ENCODE measurements around the gene CCDC126.

CCDC126 gene

DNA sequence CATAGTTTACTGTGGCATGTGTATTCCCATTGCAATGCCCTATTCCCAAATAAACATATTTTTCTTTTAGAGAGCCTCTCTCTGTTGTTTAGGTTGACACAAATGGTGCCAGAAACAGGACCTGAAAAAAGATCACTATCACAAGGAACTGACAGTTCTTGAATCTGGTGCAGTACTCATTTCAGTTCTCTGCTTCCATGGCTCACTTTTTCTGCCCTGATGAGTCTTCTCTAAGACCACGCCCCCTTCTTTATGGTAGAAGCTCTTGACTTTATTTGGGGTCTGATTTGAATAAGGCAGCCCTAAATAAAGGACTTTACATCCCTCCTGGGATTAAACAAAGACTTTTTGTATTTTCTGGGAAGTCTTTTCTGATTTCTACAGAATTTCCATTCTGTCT, 3.5 kb upstream of the CCDC126 start:
- TF ChIP-seq, protein P1, sequence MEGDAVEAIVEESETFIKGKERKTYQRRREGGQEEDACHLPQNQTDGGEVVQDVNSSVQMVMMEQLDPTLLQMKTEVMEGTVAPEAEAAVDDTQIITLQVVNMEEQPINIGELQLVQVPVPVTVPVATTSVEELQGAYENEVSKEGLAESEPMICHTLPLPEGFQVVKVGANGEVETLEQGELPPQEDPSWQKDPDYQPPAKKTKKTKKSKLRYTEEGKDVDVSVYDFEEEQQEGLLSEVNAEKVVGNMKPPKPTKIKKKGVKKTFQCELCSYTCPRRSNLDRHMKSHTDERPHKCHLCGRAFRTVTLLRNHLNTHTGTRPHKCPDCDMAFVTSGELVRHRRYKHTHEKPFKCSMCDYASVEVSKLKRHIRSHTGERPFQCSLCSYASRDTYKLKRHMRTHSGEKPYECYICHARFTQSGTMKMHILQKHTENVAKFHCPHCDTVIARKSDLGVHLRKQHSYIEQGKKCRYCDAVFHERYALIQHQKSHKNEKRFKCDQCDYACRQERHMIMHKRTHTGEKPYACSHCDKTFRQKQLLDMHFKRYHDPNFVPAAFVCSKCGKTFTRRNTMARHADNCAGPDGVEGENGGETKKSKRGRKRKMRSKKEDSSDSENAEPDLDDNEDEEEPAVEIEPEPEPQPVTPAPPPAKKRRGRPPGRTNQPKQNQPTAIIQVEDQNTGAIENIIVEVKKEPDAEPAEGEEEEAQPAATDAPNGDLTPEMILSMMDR (IDR thresholded peaks at IDR 0.05; ENCODE audit: extremely low read depth, missing control alignments), result no peak
- peak; percentile 57 for DNase-seq (ENCODE audit: low spot score)

GRCh38 chr7:23594879-23595604, 2.1 kb upstream of the CCDC126 start:
- TF ChIP-seq, protein P1 (IDR thresholded peaks at IDR 0.05; ENCODE audit: extremely low read depth, missing control alignments), result no peak
- peak; percentile 84 for DNase-seq (ENCODE audit: low spot score)

GRCh38 chr7:23598296-23598695, 1.1 kb downstream of the CCDC126 start:
- no peak for DNase-seq (ENCODE audit: low spot score)
- TF ChIP-seq, protein P1 (IDR thresholded peaks at IDR 0.05; ENCODE audit: extremely low read depth, missing control alignments), result no peak

DNA sequence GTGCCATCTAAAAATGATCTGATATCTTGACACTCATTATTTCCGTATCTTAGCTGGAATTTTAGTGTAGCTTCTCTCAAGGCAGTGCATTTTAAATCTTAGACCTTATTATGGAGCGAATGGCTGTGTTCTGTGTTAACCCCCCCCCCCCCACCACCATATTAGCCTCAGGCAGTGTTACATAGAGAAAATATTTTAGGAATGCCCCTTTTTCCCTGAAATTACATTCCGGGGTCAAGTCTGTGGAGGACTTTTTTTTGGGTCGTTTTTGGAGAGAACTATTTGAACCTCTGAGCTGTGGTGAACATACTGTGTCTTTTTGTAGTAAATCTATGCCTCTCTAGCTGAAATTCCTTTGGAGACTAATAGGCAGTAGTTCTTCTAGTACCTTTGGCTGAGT, 3.1 kb downstream of the CCDC126 start:
- no peak for DNase-seq (ENCODE audit: low spot score)
- TF ChIP-seq, protein P1 (IDR thresholded peaks at IDR 0.05; ENCODE audit: extremely low read depth, missing control alignments), result no peak

DNA sequence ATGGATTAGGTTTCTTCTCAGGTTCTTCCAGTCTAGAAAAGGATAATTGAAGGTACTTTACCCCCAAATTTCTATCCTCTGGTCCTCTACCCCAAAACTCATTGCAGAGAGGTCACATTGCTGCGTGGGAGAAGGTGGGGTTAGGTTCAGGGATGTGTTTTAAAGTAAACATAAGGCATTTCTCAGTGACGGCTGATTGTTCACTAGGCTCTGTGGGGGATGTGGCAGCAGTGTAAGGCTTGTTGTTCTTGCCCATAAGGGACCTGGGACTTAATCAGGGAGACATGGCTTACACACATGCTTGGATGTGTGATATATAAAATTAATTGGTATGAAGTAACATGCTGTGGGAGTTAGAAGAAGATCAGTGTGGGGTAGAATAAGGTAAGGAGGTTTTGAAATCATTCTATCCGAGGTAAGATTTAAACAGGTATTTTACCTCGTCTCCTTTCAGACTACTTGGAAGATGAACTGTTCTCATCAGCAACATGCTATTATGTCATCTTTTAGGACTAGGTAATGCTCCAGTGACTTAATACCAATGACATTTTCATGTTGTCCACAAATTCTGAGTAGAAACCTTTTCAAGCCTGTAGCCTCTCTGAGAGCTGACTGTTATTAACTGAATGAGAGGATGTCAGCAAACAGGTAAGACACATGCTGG, 6.6 kb downstream of the CCDC126 start:
- TF ChIP-seq, protein P1 (IDR thresholded peaks at IDR 0.05; ENCODE audit: extremely low read depth, missing control alignments), result no peak
- no peak for DNase-seq (ENCODE audit: low spot score)

GRCh38 chr7:23604296-23604640, 7.1 kb downstream of the CCDC126 start:
- no peak for DNase-seq (ENCODE audit: low spot score)
- TF ChIP-seq, protein P1 (IDR thresholded peaks at IDR 0.05; ENCODE audit: extremely low read depth, missing control alignments), result no peak

GRCh38 chr7:23607130-23607529, 9.9 kb downstream of the CCDC126 start:
- no peak for DNase-seq (ENCODE audit: low spot score)
- TF ChIP-seq, protein P1 (IDR thresholded peaks at IDR 0.05; ENCODE audit: extremely low read depth, missing control alignments), result no peak
